HG02642 (cell line): ENCODE data around the gene TAF11L14.
"Not testable (repeated sequence)": the region's sequence is repeated elsewhere in the genome, so short reads cannot be mapped to it uniquely, and the experiment has no call there.

ENCODE experiments used
- ATAC-seq: cut with Tn5 transposase; IDR thresholded peaks from one replicate; pipeline ENCODE4 v1.9.1; 2021; ENCODE audit warnings: mild to moderate bottlenecking; ENCODE audit not compliant: unreplicated experiment, poor library complexity

TAF11L14 gene

DNA sequence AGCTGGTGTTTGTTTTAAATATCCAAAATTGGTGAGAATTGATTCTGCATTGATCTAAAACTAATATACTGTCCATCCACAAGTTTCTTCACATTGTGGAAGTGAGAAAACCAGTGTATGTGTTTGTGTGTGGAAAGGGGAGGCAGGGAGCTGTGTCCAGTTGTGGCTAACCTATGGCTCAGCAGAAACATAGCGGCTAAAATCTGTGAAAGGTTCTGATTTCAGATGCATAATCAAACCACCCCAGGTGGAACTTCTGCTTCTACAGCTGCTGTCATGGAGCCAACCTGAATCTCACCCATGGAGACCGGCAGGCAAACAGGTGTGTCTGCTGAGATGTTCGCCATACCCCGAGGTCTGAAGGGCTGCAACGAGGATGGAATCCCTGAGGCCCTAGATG lies at the start of gene TAF11L14:
TSS of gene TAF11L14 (plus strand) at position 301 of the 400 bp plus-strand sequence.
- no peak for ATAC-seq

DNA sequence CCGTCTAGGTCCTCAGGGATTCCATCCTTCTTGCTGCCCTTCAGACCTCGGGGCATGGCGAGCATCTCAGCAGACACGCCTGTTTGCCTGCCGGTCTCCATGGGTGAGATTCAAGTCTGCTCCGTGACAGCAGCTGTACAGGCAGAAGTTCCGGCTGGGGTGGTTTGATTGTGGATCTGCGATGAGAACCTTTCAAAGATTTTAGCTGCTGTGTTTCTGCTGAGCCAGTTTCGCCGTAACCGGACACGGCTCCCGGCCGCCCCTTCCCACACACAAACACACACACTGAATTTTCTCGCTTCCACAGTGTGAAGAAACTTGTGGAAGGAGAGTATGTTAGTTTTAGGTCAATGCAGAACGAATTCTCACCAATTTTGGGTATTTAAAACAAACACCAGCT lies 48.6 kb upstream of the TAF11L14 start, which contains the start of gene TAF11L7:
TSS of gene TAF11L7 (minus strand) at position 101 of the 400 bp plus-strand sequence.
- ATAC-seq = not testable (repeated sequence)

DNA sequence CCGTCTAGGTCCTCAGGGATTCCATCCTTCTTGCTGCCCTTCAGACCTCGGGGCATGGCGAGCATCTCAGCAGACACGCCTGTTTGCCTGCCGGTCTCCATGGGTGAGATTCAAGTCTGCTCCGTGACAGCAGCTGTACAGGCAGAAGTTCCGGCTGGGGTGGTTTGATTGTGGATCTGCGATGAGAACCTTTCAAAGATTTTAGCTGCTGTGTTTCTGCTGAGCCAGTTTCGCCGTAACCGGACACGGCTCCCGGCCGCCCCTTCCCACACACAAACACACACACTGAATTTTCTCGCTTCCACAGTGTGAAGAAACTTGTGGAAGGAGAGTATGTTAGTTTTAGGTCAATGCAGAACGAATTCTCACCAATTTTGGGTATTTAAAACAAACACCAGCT lies 43.4 kb upstream of the TAF11L14 start, which contains the start of gene TAF11L8:
TSS of gene TAF11L8 (minus strand) at position 101 of the 400 bp plus-strand sequence.
- not testable (repeated sequence) for ATAC-seq

DNA sequence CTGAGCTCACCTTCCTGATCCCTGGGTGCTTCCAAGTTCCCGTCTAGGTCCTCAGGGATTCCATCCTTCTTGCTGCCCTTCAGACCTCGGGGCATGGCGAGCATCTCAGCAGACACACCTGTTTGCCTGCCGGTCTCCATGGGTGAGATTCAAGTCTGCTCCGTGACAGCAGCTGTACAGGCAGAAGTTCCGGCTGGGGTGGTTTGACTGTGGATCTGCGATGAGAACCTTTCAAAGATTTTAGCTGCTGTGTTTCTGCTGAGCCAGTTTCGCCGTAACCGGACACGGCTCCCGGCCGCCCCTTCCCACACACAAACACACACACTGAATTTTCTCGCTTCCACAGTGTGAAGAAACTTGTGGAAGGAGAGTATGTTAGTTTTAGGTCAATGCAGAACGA lies 40.0 kb upstream of the TAF11L14 start, which contains the start of gene TAF11L9:
TSS of gene TAF11L9 (minus strand) at position 140 of the 400 bp plus-strand sequence.
- ATAC-seq = not testable (repeated sequence)

DNA sequence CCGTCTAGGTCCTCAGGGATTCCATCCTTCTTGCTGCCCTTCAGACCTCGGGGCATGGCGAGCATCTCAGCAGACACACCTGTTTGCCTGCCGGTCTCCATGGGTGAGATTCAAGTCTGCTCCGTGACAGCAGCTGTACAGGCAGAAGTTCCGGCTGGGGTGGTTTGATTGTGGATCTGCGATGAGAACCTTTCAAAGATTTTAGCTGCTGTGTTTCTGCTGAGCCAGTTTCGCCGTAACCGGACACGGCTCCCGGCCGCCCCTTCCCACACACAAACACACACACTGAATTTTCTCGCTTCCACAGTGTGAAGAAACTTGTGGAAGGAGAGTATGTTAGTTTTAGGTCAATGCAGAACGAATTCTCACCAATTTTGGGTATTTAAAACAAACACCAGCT lies 36.5 kb upstream of the TAF11L14 start, which contains the start of gene TAF11L10:
TSS of gene TAF11L10 (minus strand) at position 101 of the 400 bp plus-strand sequence.
- ATAC-seq = not testable (repeated sequence)

DNA sequence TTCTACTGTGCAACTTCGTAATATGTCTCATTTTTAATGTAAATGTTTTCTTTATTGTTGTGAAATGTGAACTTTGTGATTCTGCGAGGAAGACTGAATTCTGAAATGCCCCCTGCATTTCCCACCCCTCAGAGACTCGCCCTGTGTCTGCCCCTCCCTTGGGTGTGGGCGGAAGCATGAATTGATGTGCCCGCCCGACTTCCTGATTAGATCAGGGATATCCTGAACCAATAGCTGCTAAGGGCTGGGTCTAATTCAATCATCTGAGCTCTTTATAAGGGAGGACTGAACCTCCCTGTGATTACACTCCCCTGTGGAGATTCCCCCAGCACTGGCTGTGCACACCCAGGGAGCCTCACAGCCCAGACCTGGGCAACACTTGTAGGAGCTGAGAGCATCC lies 30.4 kb upstream of the TAF11L14 start, which contains the start of gene TAF11L11:
TSS of gene TAF11L11 (plus strand) at position 304 of the 400 bp plus-strand sequence.
- ATAC-seq = not testable (repeated sequence)

DNA sequence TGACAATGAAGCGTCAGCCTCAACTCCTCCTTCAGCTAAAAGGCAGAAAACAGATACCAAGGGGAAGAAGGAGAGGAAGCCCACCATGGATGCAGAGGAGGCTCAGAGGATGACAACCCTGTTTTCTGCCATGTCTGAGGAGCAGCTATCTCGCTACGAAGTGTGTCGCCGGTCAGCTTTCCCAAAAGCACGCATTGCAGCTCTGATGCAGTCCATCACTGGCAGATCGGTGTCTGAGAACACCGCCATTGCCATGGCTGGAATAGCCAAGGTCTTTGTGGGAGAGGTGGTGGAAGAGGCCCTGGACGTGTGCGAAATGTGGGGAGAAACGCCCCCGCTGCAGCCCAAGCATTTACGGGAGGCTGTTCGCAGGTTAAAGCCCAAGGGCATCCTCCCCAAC lies 29.3 kb upstream of the TAF11L14 start:
- ATAC-seq = no peak

DNA sequence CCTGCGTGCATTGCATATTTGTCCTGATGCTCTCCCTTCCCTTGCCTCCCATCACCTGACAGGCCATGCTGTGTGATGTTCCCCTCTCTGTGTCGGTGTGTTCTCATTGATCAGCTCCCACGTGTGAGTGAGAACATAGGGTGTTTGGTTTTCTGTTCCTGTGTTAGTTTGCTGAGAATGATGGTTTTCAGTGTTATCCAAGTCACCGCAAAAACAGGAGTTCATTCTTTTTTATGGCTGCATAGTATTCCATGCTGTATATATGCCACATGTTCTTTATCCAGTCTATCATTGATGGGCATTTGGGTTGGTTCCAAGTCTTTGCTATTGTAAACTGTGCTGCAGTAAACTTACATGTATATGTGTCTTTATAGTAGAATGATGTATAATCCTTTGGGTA lies 26.8 kb upstream of the TAF11L14 start:
- ATAC-seq = not testable (repeated sequence)

DNA sequence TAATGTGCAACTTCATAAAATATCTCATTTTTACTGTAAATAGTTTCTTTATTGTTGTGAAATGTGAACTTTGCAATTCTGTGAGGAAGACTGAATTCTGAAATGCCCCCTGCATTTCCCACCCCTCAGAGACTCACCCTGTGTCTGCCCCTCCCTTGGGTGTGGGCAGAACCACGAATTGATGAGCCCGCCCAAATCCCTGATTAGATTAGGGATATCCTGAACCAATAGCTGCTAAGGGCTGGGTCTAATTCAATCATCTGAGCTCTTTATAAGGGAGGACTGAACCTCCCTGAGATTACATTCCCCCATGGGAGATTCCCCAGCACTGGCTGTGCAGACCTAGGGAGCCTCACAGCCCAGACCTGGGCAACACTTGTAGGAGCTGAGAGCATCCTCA lies 24.2 kb upstream of the TAF11L14 start, which contains the start of gene TAF11L12:
TSS of gene TAF11L12 (plus strand) at position 301 of the 400 bp plus-strand sequence.
- not testable (repeated sequence) for ATAC-seq

DNA sequence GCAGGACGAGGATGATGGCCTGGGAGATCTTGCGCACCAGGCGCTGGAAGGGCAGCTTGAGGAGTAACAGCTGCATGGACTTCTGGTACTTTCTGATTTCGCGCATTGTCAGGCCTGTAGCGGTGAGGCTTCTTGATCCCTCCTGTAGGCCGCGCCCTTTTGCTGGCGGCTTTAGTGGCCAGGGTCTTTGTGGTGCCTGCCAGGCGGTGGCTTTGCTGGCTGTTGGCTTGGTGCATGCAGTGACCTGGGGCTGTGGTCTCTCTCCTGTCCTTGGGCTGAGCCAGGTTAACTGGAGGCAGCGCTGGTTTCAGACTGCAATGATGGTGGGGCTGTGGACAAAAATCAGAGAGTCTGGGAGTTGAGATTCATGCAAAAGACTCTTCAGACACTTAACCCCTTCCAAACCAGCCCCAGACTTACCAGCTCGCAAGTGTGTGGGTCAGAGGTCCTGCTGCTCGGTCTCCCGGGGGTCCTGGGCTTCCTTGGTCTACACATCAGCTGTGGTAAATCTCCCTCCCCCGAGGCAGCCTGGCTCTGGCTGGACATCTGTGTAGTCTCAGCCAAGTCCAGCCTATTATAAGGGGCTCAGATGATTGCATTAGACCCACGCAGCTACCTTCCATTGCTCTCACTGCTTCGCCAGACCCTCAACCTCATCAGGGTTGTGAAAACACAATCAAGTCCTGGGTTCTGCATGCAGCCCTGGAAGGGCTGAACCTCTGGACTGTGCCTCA lies 19.2 kb upstream of the TAF11L14 start:
- ATAC-seq = no peak

DNA sequence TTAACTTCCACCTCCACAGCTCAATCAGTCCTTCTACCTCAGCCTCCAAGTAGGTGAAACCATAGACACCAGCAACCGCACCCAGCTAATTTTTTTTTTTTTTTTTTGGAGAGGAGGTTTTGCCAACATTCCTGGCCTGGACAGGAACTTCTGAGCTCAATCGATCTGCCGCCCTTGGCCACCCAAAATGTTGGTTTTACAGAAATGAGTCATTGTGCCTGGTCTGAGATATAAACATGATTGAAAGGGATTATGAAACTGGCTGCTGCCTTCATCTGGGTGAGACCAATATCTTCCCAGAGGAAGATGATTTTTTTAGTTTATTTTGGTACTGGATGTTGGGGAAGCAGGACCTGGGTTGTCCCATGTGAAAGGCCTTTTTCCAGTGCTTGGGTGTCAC lies 14.9 kb upstream of the TAF11L14 start:
- no peak for ATAC-seq

DNA sequence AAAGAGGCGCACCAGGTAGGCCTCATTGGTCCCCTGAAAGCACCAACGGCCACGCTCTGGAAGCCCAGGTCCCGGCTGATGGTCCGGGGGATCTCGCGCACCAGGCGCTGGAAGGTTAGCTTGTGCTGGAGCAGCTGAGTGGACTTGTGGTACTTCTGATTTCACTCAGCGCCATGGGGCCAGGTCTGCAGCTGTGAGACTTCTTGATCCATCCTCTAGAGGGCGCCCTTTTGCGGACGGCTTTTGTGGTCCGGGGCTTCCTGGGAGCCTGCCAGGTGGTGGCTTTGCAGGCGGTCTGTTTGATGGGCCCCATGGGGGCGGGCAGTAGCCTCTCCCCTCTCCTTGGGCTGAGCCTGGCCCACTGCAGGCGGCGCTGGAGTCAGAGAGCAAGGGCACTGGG lies 13.6 kb upstream of the TAF11L14 start:
- ATAC-seq = no peak

DNA sequence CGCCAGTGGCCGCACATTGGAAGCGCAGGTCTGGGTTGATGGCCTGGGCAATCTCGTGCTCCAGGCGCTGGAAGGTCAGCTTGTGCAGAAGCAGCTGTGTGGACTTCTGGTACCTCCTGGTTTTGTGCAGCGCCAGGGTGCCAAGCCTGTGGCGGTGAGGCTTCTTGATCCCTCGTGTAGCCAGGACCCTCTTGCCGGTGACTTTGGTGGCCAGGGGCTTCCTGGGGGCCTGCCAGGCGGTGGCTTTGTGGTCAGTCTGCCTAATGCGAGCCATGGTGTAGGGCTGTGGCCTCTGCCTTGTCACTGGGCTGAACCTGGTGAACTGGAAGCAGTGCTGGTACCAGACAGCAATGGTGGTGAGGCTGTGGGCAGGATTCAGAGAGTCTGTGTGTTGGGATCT lies 8.6 kb upstream of the TAF11L14 start:
- ATAC-seq = no peak

DNA sequence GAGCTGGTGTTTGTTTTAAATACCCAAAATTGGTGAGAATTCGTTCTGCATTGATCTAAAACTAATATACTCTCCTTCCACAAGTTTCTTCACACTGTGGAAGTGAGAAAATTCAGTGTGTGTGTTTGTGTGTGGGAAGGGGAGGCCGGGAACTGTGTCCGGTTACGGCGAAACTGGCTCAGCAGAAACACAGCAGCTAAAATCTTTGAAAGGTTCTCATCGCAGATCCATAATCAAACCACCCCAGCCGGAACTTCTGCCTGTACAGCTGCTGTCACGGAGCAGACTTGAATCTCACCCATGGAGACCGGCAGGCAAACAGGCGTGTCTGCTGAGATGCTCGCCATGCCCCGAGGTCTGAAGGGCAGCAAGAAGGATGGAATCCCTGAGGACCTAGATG lies 2.5 kb upstream of the TAF11L14 start, which contains the start of gene TAF11L13:
TSS of gene TAF11L13 (plus strand) at position 301 of the 400 bp plus-strand sequence.
- ATAC-seq = not testable (repeated sequence)

DNA sequence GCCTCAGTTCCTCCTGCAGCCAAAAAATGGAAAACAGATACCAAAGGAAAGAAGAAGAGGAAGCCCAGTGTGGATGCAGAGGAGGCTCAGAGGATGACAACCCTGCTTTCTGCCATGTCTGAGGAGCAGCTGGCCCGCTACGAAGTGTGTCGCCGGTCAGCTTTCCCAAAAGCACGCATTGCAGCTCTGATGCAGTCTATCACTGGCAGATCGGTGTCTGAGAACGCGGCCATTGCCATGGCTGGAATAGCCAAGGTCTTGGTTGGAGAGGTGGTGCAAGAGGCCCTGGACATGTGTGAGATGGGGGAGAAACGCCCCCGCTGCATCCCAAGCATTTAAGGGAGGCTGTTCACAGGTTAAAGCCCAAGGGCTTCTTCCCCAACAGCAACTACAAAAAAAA lies 15.0 kb downstream of the TAF11L14 start:
- ATAC-seq = not testable (repeated sequence)

DNA sequence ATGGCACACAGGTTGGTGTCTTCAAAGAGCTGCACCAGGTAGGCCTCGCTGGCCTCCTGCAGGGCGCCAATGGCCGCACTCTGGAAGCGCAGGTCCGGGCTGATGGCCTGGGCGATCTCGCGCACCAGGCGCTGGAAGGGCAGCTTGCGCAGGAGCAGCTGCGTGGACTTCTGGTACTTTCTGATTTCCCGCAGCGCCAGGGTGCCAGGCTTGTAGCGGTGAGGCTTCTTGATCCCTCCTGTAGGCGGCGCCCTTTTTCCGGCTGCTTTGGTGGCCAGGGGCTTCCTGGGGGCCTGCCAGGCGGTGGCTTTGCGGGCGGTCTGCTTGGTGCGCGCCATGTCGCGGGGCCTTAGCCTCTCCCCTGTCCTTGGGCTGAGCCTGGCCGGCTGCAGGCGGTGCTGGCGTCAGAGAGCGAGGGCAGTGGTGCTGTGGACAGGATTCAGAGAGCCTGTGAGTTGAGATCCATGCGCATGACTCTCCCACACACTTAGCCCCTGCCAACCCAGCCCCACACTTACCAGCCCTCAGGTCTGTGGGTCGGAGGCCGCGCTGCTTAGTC lies 21.0 kb downstream of the TAF11L14 start:
- not testable (repeated sequence) for ATAC-seq

DNA sequence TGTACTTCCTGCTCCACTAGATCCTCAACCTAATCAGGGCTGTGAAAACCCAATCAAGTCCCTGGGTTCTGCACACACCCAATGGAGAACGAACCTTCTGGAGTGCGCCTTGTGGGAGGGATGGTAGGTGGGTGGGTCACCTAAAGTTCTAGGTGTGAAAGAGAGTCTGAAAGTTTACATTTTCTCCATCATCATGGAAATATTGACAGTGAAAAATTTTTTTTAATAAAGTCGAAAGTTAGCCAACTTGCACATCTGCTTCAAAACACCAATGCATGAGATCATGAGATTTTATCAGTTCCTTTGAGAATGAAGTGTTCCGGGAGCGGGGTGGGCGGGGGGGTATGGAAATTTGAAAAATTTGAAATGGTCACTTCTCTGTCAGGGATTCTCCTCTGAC lies 21.7 kb downstream of the TAF11L14 start:
- ATAC-seq = no peak

DNA sequence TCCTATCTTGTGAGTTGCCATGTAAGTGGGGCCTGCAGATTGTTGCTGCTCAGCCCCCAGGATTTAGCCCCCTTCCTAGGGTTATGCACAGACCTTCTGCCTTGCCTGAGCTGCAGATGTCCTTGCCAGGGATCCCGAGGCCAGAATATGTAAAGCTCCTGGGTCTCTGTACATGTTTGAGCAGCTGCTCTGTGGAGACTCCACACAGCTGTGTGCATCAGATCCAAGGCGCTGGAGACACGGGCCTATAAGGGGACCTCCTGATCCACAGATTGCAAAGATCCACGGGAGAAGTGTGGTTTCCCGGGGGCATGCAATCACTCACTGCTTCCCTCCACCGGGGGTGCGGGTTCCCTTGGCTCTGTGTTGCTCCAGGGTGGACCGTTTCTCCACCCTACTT lies 28.9 kb downstream of the TAF11L14 start:
- ATAC-seq = no peak

DNA sequence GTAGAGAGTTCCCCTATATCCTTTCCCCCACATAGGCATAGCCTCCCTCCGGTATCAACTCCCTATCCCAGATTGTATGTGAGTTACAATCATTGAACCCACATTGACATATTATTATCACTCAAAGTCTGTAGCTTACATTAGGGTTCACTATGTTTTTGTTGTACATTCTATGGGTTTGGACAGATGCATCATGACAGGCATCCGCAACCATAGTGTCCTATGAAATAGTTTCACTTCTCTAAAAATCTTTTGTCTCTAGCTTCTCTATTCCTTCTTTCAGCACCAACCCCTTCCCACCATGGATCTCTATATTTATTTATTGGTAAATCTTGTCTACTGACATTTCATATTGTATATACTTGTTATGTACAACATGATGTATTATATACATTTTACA lies 31.6 kb downstream of the TAF11L14 start:
- ATAC-seq = no peak

DNA sequence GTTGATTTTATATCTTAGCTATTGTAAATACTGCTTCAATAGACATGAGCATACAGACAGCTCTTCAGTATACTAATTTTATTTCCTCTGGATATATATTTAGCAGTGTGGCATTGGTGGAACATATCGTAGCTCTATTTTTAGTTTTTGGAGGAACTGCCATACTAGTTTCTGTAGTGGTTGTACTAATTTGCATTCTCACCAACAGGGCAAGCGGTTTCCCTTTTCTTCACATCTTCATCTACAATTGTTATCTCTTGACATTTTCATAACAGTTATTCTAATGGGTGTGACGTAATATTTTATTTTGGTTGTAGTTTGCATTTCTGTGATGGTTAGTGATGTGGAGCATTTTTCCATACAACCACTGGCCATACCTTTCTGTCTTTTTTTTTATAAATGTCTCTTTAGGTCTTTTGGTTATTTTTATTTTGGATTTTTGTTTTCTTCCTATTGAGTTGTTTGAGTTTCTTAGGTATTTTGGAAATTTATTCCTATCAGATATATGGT lies 32.5 kb downstream of the TAF11L14 start:
- ATAC-seq = no peak

DNA sequence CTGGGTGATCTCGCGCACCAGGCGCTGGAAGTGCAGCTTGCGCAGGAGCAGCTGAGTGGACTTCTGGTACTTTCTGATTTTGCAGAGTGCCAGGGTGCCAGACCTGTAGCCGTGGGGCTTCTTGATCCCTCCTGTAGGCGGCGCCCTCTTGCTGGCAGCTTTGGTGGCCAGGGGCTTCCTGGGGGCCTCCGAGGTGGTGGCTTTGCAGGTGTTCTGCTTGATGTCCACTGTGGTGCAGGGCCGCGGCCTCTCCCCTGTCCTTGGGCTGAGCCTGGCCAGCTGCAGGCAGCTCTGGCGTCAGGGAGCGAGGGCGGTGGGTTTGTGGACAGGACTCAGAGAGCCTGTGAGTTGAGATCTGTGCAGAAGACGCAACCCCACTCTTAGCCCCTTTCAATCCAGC lies 36.1 kb downstream of the TAF11L14 start:
- no peak for ATAC-seq
